ENCODE data around the gene TJP1. TPM values are rescaled to one million over a fixed set of nuclear protein-coding genes. Genes with fewer than 3 reads are reported as not detected.

The TJP1 gene
- total RNA-seq, 1 experiment from 2014 or later = 181 TPM

DNA sequence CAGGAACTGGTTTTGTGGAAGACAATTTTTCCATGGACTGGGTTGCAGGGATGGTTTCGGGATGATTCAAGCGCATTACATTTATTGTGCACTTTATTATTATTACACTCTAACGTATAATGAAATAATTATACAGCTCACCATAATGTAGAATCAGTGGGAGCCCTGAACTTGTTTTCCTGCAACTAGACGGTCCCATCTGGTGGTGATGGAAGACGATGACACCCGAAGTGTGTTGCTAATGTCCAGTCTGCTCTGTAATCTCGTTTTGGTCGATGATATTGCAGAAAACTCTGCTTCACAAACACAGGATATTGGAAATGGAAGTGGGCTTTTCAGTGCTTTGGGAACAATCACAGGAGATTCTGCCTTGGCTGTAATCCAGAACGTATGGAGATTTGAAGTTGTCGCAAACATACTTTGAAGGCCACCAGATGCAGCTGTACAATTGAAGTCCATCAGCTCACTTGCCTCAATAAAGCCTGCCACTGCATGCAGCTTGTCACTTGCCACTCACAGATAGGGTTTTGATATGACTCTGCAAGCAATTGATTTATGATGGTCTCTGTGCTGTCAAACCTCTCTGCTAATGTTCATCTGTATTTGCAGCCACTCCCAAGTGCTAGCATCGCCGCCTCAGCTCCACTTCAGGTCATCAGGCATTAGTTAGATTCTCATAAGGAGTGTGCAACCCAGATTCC lies 141.7 kb downstream of the TJP1 start:
- H3K36me3 ChIP-seq (ENCODE audit: control insufficient read depth, insufficient read depth, low read length) = no peaks in the 10 kb centered on the region
- no peaks in the 10 kb centered on the region for H3K4me1 Mint-ChIP-seq (ENCODE audit: low read depth, unreplicated experiment)
- no peaks in the 10 kb centered on the region for H3K36me3 Mint-ChIP-seq (ENCODE audit: insufficient read depth, unreplicated experiment)
- H3K4me3 Mint-ChIP-seq (ENCODE audit: unreplicated experiment) = no peak overlapping the region
- no peaks in the 10 kb centered on the region for H3K9me3 Mint-ChIP-seq (ENCODE audit: unreplicated experiment)
- no peaks in the 10 kb centered on the region for H3K4me1 ChIP-seq
- ChIA-PET CTCF (interaction anchor here (0.7 kb wide), 1 partner anchor 190 kb away, joined by 4 read pairs; no protein-coding TSS in a partner anchor), POLR2A (no interaction called here)
- no peaks in the 10 kb centered on the region for H3K27me3 ChIP-seq (replicated peaks; ENCODE audit: control insufficient read depth, insufficient read depth, low read length)
- DNase-seq = peak in 1 of 2 experiments; percentile 25
- no peak overlapping the region for H3K4me3 ChIP-seq (ENCODE audit: low read depth, low read length)
- TF ChIP-seq, protein P1, sequence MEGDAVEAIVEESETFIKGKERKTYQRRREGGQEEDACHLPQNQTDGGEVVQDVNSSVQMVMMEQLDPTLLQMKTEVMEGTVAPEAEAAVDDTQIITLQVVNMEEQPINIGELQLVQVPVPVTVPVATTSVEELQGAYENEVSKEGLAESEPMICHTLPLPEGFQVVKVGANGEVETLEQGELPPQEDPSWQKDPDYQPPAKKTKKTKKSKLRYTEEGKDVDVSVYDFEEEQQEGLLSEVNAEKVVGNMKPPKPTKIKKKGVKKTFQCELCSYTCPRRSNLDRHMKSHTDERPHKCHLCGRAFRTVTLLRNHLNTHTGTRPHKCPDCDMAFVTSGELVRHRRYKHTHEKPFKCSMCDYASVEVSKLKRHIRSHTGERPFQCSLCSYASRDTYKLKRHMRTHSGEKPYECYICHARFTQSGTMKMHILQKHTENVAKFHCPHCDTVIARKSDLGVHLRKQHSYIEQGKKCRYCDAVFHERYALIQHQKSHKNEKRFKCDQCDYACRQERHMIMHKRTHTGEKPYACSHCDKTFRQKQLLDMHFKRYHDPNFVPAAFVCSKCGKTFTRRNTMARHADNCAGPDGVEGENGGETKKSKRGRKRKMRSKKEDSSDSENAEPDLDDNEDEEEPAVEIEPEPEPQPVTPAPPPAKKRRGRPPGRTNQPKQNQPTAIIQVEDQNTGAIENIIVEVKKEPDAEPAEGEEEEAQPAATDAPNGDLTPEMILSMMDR (IDR thresholded peaks at IDR 0.05; ENCODE audit: insufficient read depth in 1 of 2, low read depth in 1 of 2, low read length in 1 of 2, severe bottlenecking in 1 of 2, unreplicated experiment in 1 of 2) = no peak
- H3K27ac Mint-ChIP-seq (ENCODE audit: unreplicated experiment) = no peak overlapping the region
- BruUV-seq (replicated peaks) = no TSS peak
- no peaks in the 10 kb centered on the region for H3K27me3 Mint-ChIP-seq (ENCODE audit: insufficient read depth, unreplicated experiment)
- H3K9me3 ChIP-seq = no peaks in the 10 kb centered on the region
- intact Hi-C loops (cut with micrococcal nuclease; ENCODE audit: unreplicated experiment) = loop anchor here (1.0 kb wide), 2 partner anchors 12 to 229 kb away; no protein-coding TSS in a partner anchor

DNA sequence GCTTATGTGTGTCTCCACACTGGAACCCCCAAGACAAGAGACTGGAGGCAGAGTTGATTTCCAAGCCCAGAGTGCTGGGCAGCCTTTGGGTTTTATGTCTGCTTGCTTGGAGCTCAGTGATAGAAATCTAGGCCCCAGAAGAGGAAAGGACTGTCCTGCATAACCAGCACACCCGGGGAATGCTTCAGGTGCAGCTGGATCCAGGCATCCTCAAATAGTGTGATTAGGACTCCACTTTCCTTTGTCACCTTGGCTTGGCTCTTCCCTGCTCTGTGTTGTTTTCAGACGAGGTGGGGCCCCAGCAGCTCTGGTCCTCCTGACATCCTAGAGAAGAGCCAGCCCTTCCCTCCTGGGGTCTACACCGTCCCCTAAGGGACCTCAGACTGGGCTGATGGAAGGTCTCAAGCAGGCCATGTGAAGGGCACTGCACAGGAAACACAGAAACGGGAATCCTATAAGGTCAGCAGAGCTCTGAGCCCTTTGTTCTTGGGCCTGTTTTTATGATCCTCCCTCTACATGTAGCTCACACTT lies 143.7 kb downstream of the TJP1 start:
- CTCF ChIA-PET = no interaction called here
- POLR2A ChIA-PET = interaction anchor here (0.7 kb wide), 1 partner anchor 247 kb away, joined by 4 read pairs; no protein-coding TSS in a partner anchor

DNA sequence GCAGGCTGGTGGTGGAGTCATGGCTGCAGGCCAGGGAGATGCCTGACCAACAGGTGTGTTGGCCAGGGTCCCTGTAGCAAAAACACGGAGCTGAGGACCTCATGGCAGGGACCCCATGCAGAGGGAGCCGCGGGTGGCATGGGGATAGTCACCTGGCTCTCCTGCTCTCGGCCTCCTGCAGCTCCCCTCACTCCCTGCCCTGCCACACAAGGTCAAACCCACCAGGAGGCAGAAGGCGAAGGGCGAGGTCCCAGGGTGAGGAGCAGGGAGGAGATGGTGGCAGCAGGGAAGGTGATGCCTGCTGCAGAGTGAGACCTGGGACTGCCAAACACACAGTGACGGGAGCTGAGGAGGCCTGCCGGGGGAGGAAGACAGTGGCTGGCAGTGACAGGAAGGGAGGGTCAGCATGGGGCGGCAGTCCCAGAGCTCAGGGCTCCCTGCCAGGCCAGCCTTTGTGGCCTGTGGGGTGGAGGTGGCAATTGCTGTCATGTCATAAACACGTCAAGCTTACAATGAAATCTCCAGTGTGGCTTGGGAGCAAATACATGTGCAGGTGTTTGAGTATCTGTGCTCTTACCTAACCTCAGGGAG lies 144.3 kb downstream of the TJP1 start:
- Mint-ChIP-seq H3K27me3 (ENCODE audit: insufficient read depth, unreplicated experiment) (no peaks in the 10 kb centered on the region), H3K27ac (ENCODE audit: unreplicated experiment) (no peak overlapping the region), H3K4me3 (ENCODE audit: unreplicated experiment) (no peak overlapping the region), H3K9me3 (ENCODE audit: unreplicated experiment) (no peaks in the 10 kb centered on the region), H3K36me3 (ENCODE audit: insufficient read depth, unreplicated experiment) (no peaks in the 10 kb centered on the region), H3K4me1 (ENCODE audit: low read depth, unreplicated experiment) (no peaks in the 10 kb centered on the region)
- no peak overlapping the region for H3K4me3 ChIP-seq (ENCODE audit: low read depth, low read length)
- intact Hi-C loops (cut with micrococcal nuclease; ENCODE audit: unreplicated experiment) = no loop called here
- H3K36me3 ChIP-seq (ENCODE audit: control insufficient read depth, insufficient read depth, low read length) = no peaks in the 10 kb centered on the region
- BruUV-seq (replicated peaks) = no TSS peak
- H3K27me3 ChIP-seq (replicated peaks; ENCODE audit: control insufficient read depth, insufficient read depth, low read length) = no peaks in the 10 kb centered on the region
- ChIA-PET CTCF (interaction anchor here (0.7 kb wide), 1 partner anchor 248 kb away, joined by 5 read pairs; no protein-coding TSS in a partner anchor), POLR2A (interaction anchor here (0.7 kb wide), 1 partner anchor 247 kb away, joined by 4 read pairs; no protein-coding TSS in a partner anchor)
- peaks cover 3% of the 10 kb centered on the region; the same call in 1 of the 2 replicates for H3K4me1 ChIP-seq
- DNase-seq = no peak
- no peaks in the 10 kb centered on the region for H3K9me3 ChIP-seq
- TF ChIP-seq, protein P1 (IDR thresholded peaks at IDR 0.05; ENCODE audit: insufficient read depth in 1 of 2, low read depth in 1 of 2, low read length in 1 of 2, severe bottlenecking in 1 of 2, unreplicated experiment in 1 of 2) = no peak

More for the DNA sequence above, 143.7 kb downstream of the TJP1 start:
- no peaks in the 10 kb centered on the region for H3K9me3 Mint-ChIP-seq (ENCODE audit: unreplicated experiment)
- Histone ChIP-seq H3K9me3 (no peaks in the 10 kb centered on the region), H3K27me3 (replicated peaks; ENCODE audit: control insufficient read depth, insufficient read depth, low read length) (no peaks in the 10 kb centered on the region), H3K4me3 (ENCODE audit: low read depth, low read length) (no peak overlapping the region), H3K36me3 (ENCODE audit: control insufficient read depth, insufficient read depth, low read length) (no peaks in the 10 kb centered on the region), H3K4me1 (peaks cover 3% of the 10 kb centered on the region; the same call in 1 of the 2 replicates)
- no peaks in the 10 kb centered on the region for H3K36me3 Mint-ChIP-seq (ENCODE audit: insufficient read depth, unreplicated experiment)
- BruUV-seq (replicated peaks) = no TSS peak
- no peak for DNase-seq
- no peaks in the 10 kb centered on the region for H3K4me1 Mint-ChIP-seq (ENCODE audit: low read depth, unreplicated experiment)
- TF ChIP-seq, protein P1 (IDR thresholded peaks at IDR 0.05; ENCODE audit: insufficient read depth in 1 of 2, low read depth in 1 of 2, low read length in 1 of 2, severe bottlenecking in 1 of 2, unreplicated experiment in 1 of 2) = no peak
- H3K4me3 Mint-ChIP-seq (ENCODE audit: unreplicated experiment) = no peak overlapping the region
- H3K27me3 Mint-ChIP-seq (ENCODE audit: insufficient read depth, unreplicated experiment) = no peaks in the 10 kb centered on the region
- H3K27ac Mint-ChIP-seq (ENCODE audit: unreplicated experiment) = no peak overlapping the region
- intact Hi-C loops (cut with micrococcal nuclease; ENCODE audit: unreplicated experiment) = no loop called here
